Activated CD8-positive, alpha-beta memory T cell treated with anti-CD3 and anti-CD28 coated beads, Interleukin-2, amount 50 U/mL, for 1 hour (primary cell): ENCODE results near the gene SEMA4G.
"Not testable (repeated sequence)": the region's sequence is repeated elsewhere in the genome, so short reads cannot be mapped to it uniquely, and the experiment has no call there.

Source experiments
- DNase-seq: peaks from one replicate; pipeline ENCODE4 v3.0.0-alpha.2; 2020; ENCODE audit errors: extremely low read depth

SEMA4G gene

DNA sequence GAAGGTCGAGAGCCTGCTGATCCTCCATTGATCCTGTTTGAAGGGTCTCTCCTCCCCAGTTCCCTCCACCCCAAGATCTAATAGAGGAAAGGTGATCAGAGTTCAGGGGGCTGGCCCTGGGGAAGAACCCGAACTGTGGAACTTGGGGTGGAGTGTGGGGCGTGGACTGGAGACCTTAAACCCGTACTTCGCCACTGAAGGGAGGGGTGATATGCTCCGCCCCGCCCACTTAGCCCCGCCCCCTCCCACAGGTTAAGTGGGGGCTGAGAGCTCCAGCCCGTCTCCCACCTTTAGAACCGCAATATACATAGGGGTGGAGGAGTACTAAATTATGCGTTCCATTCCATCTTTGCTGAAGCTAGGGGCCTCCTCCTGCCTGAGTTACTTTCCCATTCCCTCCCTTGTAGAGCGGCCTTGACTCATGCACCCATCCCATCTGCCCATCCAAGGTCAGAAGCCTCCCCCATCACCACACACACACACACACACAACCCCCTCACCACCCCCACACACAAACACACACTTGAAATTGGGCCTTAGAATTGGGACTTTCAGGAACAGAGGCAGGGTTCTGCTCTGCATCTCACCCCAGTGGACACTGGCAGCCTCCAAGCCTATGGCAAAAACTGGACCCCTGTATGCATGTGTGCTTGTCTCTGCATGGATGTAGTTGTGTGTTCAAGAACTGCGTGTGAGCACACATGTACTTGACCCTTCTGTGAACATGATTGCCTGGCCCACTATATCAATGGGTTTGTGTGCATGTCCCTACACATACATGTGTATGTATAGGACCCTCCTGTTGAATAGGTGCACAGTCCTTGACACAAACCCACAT is 991 bp downstream of the SEMA4G start:
- DNase-seq, result no peak

DNA sequence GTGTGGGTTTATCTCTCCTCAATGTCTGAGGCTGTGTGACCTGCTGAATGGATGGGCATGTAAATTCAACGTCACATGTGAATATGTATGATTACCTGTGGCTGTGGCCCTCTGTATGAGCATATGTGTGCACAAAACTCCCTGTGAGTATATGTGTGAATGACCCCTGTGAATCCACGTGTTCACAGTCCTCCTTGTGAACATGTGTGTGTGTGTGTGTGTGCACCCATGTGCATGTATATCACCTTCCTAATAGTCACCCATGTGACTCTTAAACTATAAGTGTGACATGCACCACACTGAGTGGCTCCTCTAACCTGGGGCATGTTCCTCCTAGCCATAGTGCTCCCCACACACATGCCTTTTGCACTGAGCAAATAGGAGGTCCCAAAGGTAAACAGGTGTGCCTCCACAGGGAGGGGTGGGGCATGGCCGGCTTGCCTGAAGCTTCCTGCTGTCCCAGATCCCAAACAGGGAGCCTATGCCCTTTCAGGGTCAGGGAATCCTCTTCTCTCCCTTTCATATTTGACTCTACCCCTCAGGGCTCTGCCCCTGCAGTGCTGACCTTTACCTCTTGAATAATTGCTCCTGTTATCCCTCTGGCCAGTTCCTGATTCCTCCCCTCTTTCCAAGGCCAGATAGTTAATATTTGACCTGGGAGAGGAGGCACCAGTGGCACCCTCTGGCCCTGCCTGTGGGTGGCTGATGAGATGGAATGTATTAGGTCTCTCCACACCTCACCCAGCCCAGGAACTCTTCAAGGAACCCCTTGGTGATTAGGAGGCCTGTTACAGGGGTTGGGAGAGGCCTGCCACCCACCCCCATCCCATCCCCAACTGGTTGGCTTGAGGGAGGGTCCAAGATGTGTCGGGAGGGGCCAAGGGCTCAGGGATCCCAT is 1.9 kb downstream of the SEMA4G start:
- DNase-seq, result no peak

DNA sequence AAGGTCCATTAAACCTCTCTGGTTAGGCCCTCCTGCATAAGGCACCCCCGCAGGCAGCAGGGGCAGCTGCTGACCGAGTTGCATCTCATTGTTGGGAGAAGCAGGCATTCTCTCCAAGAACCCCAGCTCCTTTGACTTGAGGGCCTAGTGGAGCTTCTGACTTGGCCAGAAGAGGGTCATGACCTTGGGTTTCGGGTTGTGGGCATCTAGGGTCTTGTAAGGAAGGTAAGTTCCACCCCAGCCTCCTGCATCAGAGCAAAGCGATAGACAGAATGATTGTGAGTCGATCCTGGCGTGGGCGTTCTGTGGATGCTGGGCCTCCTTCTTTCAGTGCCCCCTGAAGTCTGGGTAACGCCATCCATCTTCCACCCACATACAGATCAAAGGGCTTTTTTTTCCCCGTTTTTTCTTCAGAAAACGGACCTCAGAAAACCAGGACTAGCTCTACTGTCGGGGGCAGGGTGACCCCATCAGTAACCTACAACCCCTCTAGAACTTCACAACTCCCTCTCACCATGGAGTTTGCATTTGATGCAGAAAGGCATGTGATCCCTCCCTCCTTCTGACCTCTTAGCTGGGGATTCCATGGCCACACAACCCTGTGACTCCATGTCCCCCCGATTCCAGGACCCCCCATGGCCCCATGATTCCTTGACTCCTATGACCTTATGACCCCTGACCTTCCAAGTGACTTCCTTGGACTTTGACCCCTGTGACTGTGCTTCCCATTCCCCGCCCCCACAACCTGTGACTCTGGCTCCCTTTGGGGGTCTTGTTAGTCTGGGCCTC is 3.0 kb downstream of the SEMA4G start:
- no peak for DNase-seq

DNA sequence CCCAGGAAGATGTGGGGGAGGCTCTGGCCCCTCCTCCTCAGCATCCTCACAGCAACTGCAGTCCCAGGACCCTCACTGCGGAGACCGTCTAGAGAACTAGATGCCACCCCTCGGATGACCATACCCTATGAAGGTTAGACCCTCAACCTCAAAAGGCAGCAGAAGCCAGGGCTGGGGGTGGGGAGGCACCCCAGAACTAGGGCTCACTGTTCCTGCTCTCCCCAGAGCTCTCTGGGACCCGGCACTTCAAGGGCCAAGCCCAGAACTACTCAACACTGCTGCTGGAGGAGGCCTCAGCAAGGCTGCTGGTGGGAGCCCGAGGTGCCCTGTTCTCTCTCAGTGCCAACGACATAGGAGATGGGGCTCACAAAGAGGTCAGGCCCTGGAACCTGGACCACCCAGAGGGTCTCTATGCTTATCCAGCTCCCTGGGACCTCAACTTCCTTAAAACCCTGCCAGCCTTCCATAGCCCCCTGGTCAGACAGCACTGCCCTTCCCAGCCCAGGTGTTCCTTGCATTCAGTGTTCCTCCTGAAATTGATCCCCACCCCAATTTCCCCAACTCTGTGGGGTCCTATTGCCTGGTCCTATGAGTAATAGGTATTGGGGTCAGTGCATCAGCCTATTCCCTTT is 3.7 kb downstream of the SEMA4G start:
- no peak for DNase-seq

DNA sequence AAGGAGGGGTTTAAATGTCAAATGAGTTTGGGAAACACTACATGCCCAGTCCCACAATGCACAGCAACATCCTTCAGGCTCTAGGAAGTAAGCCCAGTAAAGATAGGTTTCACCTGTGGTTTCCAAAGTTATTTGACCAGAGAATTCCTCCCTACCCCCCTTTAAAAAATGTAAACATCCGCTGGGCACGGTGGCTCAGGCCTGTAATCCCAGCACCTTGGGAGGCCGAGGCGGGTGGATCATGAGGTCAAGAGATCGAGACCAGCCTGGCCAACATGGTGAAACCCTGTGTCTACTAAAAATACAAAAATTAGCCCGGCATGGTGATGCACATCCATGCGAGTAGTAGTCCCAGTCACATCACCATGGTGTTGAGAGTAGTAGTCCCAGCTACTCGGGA is 6.1 kb downstream of the SEMA4G start:
- DNase-seq, result not testable (repeated sequence)

DNA sequence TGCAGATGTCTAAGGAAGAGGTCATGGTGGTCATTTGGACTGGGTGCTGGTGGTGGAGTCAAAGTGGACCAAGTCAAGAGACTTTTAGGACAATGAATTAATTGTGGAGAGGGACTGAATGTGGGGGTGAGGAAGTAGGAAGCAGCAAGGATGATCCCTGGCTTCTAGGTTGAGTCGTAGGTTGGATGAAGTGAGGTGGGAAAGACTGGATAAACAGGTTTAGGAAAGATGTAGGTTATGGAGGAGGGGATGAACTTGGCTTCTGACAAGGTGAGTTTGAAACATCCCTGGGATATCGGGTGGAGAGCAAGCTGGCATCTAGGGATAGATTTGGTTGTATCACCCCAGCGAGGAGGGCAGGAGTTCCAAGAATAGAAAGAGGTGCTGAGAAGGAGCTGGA is 7.6 kb downstream of the SEMA4G start:
- DNase-seq, result no peak

DNA sequence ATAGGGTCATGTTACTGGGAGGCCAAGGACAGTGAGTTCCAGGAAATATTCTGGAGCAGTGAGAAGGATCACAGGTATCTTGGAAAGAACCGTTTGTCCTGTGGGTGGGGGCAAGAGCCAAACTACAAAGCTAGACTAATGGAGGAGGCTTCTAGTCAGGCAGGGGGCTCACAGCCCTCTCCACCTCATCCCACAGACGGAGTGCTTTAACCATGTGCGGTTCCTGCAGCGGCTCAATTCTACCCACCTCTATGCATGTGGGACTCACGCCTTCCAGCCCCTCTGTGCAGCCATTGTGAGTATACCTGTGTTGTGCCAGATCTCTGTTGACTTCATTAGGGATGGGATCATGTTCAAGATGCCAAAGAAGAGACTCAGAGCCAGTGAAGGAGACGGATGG is 8.1 kb downstream of the SEMA4G start:
- DNase-seq, result no peak

DNA sequence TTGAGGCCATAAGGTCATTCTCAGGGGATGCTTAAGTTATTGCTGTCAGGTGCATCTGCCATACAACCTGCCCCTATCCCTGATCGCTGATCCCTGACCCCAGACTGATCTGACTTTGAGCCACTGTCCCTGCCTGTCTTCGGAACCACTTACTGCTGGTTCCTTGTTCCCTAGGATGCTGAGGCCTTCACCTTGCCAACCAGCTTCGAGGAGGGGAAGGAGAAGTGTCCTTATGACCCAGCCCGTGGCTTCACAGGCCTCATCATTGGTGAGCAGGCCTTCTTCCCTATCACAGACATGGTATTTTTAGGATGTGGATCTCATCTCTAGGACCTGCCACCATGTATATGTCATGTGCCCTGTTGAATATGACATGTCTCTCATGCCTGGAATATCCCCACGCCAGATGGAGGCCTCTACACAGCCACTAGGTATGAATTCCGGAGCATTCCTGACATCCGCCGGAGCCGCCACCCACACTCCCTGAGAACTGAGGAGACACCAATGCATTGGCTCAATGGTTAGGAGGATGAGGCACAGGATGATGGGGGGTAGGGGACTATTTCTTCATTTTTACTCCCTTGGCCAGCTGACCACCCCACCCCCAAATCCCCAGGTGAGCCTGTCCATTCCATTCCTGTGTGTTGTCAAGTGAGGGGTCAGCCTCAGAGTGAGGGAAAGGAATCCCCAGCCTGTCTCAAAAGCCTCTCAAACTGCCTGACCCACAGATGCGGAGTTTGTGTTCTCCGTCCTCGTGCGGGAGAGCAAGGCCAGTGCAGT is 9.0 kb downstream of the SEMA4G start:
- no peak for DNase-seq

DNA sequence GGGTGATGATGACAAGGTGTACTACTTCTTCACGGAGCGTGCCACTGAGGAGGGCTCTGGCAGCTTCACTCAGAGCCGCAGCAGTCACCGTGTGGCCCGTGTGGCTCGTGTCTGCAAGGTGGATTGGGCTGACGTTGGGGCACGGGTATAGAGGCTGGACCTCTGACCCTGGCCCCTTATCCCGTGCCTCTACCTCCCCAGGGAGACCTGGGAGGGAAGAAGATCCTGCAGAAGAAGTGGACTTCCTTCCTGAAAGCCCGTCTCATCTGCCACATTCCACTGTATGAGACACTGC is 9.5 kb downstream of the SEMA4G start:
- no peak for DNase-seq

DNA sequence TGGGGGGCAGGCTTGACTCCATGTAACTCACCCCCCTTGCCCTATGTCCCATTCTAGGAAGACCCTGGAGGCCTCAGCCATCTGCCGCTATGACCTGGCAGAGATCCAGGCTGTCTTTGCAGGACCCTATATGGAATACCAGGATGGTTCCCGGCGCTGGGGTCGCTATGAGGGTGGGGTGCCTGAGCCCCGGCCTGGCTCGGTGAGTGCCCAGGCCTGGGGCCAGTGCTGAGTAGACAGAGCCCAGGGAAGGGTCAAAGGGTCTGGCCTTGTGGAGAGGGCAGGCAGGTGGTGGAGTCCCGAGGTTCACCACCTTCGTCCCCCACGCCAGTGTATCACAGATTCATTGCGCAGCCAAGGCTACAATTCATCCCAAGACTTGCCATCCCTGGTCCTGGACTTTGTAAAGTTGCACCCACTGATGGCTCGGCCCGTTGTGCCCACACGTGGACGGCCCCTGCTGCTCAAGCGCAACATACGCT is 10.5 kb downstream of the SEMA4G start:
- no peak for DNase-seq

DNA sequence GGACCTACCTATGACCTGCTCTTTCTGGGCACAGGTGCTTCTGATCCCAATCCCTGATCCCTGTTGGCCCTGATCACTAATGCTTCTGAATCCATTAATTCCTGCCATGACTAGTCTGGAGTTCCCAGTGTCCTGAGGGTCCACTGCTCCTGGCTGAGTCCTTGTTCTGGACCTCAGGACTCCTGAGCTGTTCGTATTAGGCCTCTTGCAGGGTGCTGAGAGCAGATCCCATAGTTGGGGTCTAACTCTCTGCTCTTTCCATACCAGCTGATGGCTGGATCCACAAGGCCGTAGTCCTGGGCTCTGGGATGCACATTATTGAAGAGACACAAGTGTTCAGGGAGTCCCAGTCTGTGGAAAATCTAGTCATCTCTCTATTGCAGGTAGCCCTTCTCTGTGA is 11.0 kb downstream of the SEMA4G start:
- no peak for DNase-seq

DNA sequence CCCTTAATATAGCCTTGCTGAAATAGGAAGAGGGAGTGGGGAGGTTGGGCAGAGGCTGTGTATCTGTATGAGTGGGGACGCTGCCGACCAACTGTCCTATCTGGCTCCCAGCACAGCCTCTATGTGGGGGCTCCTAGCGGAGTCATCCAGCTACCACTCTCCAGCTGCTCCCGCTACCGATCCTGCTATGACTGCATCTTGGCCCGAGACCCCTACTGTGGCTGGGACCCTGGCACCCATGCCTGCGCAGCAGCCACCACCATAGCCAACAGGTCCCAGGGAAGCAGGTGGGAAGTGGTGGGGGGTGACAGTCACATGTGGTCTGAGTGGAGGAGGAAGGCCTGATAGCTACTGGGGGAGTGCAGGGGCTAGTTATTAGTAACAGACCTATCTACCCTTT is 11.4 kb downstream of the SEMA4G start:
- no peak for DNase-seq

DNA sequence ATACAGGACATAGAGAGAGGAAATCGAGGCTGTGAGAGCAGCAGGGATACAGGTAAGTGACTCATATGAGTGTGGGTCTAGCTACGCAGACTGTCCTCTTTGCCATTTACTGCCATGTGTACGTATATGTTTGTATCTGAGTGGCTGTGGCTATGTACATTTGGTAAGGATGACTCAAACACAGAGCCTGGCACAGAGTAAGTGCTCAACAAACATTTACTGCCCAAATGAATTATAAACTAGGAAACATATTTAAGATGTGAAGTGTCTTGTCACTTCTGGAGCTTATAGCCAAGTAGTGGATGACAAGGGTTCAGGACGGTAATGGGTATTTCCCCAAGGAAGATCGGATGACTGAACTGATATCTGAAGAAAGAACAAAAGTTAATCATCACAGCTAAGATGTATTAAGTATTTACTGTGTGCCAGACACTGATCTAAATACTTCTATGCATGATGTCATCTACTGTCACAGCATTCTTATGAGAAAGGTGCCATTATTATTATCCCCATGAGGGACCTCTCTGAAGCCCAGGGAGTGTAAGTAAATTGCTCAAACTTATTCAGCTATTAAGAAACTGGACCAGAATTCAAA is 12.0 kb downstream of the SEMA4G start:
- DNase-seq, result no peak

DNA sequence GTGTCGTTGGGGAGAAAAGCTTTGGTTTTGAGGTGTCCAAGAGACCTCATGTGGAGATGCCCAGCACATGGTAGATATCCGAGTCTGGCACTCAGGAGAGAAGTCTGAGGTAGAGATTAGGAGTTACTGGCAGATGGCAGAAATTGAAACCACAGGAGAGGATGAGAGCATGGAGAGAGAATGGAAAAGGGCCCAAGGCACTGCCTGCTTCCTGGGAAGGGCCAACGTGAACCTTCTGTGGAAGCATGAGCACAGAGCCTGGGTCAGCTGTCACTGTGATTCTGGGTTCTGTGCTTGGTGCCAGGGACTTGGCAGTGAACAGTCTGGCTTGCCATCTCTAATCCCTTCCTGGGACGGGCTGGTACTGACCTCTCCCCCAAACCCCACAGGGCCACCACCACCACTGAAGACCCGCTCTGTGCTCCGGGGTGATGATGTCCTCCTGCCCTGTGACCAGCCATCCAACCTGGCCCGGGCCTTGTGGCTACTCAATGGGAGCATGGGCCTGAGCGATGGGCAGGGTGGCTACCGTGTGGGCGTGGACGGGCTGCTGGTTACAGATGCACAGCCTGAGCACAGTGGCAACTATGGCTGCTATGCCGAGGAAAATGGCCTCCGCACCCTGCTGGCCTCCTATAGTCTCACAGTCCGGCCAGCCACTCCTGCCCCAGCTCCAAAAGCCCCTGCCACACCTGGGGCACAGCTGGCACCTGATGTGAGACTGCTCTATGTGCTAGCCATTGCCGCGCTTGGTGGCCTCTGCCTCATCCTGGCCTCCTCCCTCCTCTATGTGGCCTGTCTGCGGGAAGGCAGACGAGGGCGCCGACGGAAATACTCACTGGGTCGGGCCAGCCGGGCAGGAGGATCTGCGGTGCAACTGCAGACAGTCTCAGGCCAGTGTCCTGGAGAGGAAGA is 13.9 kb downstream of the SEMA4G start:
- DNase-seq, result no peak

DNA sequence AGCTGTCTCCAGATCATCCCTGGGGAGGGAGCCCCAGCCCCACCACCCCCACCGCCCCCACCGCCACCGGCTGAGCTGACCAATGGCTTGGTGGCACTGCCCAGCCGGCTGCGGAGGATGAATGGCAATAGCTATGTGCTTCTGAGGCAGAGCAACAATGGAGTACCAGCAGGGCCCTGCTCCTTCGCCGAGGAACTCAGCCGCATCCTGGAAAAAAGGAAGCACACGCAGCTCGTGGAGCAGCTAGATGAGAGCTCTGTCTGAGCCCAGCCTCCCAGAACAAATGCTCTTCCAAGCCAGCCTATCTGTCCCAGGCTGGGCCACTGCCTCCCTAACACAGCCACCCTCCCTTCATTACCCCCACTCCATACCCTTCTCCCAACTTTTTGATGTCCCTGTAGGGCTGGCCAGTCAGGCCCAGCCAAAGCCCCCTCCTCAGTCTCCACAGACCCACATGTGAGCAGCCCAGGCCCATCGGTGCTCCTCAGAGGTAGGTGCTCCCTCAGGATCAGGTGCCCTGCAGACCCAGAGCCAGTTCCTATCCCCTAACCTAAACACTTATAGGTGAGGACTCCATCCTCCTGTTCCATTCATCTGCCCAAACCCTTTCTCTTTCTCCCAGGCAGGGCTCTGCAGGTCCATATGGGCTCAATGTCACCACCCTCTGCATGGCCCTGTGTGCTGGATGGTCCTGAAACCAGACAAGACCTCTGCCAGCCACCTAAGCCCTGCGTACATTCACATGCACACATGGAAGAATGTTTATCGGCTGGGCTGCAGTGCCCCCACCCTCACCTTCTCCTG is 14.8 kb downstream of the SEMA4G start:
- DNase-seq, result no peak

DNA sequence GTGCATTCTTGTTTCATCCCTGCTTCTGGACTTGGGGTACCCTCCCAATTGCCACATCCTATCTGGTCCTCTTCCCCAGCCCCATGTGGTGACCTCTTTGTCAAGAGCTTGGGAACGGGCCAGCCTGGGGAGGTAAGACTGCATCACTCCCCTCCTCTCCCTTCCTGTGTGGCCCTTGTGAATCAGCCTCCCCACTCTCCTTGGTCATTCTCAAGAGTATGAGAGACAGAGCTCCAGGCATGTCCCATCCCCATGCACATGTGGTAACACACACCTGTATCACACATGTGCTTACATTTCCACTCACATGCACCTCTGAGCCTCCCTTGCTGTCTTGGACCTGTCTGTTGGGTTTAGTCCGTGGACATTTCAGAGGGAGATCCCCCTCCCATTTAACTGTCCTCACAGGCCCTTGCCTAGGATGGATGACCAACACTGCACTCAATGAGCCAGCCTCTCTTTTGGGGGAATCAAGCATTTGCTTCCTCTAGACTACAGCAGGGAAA is 15.4 kb downstream of the SEMA4G start:
- DNase-seq, result no peak

DNA sequence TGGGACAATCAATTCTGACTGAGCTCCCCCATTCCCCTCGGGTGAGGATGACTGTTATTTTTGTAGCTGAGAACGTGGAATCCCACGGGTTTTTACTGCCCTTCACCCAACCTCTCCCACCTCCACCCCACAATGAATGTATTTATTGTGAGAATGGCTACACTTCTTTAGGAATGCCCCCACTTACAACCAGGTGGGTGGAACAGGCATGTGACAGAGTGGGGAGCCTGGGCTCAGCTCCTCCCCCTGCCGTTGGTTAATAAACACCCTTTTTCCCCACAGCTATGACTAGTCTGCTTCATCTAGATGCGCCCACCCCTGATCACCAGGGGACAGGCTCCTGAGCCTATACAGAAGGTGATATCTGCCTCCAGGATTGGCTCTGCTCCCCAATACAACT is 16.0 kb downstream of the SEMA4G start:
- DNase-seq, result no peak

DNA sequence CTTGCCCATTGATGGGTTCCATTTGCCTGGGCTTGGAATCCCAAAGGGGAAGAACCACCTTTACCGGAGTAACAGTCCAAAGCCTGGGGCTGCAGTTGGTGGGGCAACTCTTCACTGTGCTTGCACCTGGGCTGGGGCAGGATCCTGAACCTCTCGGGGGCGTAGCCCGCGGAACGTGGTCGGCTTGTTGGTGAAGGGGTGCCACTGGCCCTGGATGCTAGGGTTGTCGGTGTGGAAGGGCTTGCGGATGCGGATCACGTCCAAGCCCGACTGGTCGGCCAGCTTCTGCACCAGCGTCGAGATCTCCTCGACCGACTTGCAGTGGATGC is 17.3 kb downstream of the SEMA4G start:
- no peak for DNase-seq
